Activated naive CD8-positive, alpha-beta T cell (primary cell): ENCODE measurements around the gene FBXL7.
"Not testable (repeated sequence)": the region's sequence is repeated elsewhere in the genome, so short reads cannot be mapped to it uniquely, and the experiment has no call there.

ENCODE experiments used
- H3K27ac Mint-ChIP-seq: one replicate; pipeline ENCODE4 v1.8.0; 2021; ENCODE audit warnings: mixed read lengths
- H3K27me3 Mint-ChIP-seq: one replicate; pipeline ENCODE4 v1.8.0; 2021; ENCODE audit warnings: mixed read lengths
- H3K36me3 Mint-ChIP-seq: one replicate; pipeline ENCODE4 v1.8.0; 2021; ENCODE audit warnings: mixed read lengths
- H3K4me1 Mint-ChIP-seq: one replicate; pipeline ENCODE4 v1.8.0; 2021; ENCODE audit warnings: low read depth, mixed read lengths
- H3K4me3 Mint-ChIP-seq: one replicate; pipeline ENCODE4 v1.8.0; 2021; ENCODE audit warnings: mild to moderate bottlenecking, mixed read lengths
- H3K9me3 Mint-ChIP-seq: one replicate; pipeline ENCODE4 v1.8.0; 2021; ENCODE audit warnings: low read depth, mixed read lengths

The FBXL7 gene

GRCh38 chr5:15864536-15865215 is 364.7 kb downstream of the FBXL7 start:
- H3K4me3 Mint-ChIP-seq: no peak overlapping the region
- peaks cover 19% of the 10 kb centered on the region for H3K9me3 Mint-ChIP-seq
- H3K27me3 Mint-ChIP-seq: no peaks in the 10 kb centered on the region
- no peaks in the 10 kb centered on the region for H3K4me1 Mint-ChIP-seq
- H3K36me3 Mint-ChIP-seq: no peaks in the 10 kb centered on the region
- H3K27ac Mint-ChIP-seq: no peak overlapping the region

GRCh38 chr5:15872259-15872658 is 372.3 kb downstream of the FBXL7 start:
- not testable (repeated sequence) for H3K4me3 Mint-ChIP-seq, H3K36me3 Mint-ChIP-seq, H3K27me3 Mint-ChIP-seq, H3K4me1 Mint-ChIP-seq, H3K27ac Mint-ChIP-seq
- H3K9me3 Mint-ChIP-seq: peaks cover 23% of the 10 kb centered on the region

DNA sequence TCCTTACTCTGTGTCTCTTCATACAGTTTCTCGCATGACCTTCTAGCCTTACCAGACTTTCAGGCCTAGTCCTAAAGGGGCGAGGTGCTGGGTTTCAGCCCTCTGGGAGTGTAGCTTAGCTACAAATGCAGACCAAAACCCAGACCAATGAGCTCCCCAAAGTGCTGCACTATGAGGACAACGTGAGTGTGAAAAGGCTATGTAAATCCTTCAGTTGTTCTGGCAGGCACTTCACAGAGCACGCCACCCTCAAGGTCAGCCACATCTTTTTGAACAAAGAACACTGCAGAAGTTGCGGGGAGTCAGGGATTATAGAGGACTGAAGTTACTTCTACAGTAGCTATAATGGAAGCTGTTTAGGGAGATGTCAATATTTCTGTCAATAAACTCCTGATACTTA is 377.9 kb downstream of the FBXL7 start:
- peaks cover 1% of the 10 kb centered on the region for H3K9me3 Mint-ChIP-seq
- peaks cover under 1% of the 10 kb centered on the region for H3K36me3 Mint-ChIP-seq
- H3K4me1 Mint-ChIP-seq: no peaks in the 10 kb centered on the region
- H3K27ac Mint-ChIP-seq: no peak overlapping the region
- no peaks in the 10 kb centered on the region for H3K27me3 Mint-ChIP-seq
- H3K4me3 Mint-ChIP-seq: no peak overlapping the region

GRCh38 chr5:15880201-15880600 is 380.2 kb downstream of the FBXL7 start:
- no peak overlapping the region for H3K27ac Mint-ChIP-seq
- H3K4me3 Mint-ChIP-seq: no peak overlapping the region
- H3K4me1 Mint-ChIP-seq: no peaks in the 10 kb centered on the region
- no peaks in the 10 kb centered on the region for H3K9me3 Mint-ChIP-seq
- H3K27me3 Mint-ChIP-seq: no peaks in the 10 kb centered on the region
- no peaks in the 10 kb centered on the region for H3K36me3 Mint-ChIP-seq

GRCh38 chr5:15885156-15885555 is 385.2 kb downstream of the FBXL7 start:
- no peaks in the 10 kb centered on the region for H3K4me1 Mint-ChIP-seq
- H3K27ac Mint-ChIP-seq: no peak overlapping the region
- no peaks in the 10 kb centered on the region for H3K27me3 Mint-ChIP-seq
- H3K4me3 Mint-ChIP-seq: no peak overlapping the region
- peaks cover 4% of the 10 kb centered on the region for H3K9me3 Mint-ChIP-seq
- H3K36me3 Mint-ChIP-seq: no peaks in the 10 kb centered on the region

GRCh38 chr5:15886156-15886555 is 386.2 kb downstream of the FBXL7 start:
- H3K4me1 Mint-ChIP-seq: no peaks in the 10 kb centered on the region
- H3K27ac Mint-ChIP-seq: no peak overlapping the region
- H3K4me3 Mint-ChIP-seq: no peak overlapping the region
- no peaks in the 10 kb centered on the region for H3K27me3 Mint-ChIP-seq
- H3K36me3 Mint-ChIP-seq: no peaks in the 10 kb centered on the region
- H3K9me3 Mint-ChIP-seq: peaks cover 4% of the 10 kb centered on the region

DNA sequence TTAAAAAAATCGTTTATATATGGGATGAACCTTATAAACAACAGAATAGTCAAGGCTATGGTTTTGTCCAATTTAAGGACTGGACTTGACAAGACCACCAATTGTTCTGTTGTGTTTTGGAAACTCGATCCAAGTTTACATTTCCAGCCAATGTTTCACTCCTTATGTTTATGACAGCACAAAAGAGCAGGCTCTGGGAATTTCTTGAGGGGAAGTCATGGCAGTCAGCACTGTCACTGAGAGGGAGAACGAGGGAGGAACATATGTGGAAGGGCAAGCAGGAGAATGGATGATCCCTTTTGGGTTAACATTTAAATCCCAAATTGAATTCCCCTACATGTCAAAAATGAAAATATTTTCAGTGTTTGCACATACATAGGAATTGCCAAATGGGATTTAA is 387.1 kb downstream of the FBXL7 start:
- no peaks in the 10 kb centered on the region for H3K4me1 Mint-ChIP-seq
- H3K27ac Mint-ChIP-seq: no peak overlapping the region
- H3K36me3 Mint-ChIP-seq: no peaks in the 10 kb centered on the region

DNA sequence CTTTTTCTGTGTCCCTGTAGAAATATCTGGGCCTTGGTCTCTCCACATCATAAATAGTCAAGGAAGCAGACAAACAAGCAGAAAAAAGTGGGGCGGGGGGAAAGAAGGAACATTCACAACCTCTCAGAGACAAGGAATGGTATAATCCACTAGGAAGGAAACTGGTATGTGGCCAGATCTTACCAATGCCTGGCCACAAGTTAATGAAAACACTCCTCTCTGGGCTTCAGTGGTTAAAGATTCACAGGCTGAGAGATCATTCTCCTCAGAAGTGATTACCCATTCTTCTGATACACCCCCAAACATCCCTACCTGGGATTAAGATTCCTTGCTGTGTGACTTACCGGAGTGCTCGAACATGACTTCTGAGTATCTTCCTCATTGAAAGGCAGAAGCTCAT is 389.0 kb downstream of the FBXL7 start:
- Mint-ChIP-seq H3K4me1 (no peaks in the 10 kb centered on the region), H3K27ac (no peak overlapping the region), H3K9me3 (peaks cover 4% of the 10 kb centered on the region), H3K27me3 (no peaks in the 10 kb centered on the region), H3K4me3 (no peak overlapping the region), H3K36me3 (no peaks in the 10 kb centered on the region)

More for the DNA sequence above, 387.1 kb downstream of the FBXL7 start:
- H3K4me3 Mint-ChIP-seq: no peak overlapping the region
- H3K9me3 Mint-ChIP-seq: peaks cover 4% of the 10 kb centered on the region
- H3K27me3 Mint-ChIP-seq: no peaks in the 10 kb centered on the region

DNA sequence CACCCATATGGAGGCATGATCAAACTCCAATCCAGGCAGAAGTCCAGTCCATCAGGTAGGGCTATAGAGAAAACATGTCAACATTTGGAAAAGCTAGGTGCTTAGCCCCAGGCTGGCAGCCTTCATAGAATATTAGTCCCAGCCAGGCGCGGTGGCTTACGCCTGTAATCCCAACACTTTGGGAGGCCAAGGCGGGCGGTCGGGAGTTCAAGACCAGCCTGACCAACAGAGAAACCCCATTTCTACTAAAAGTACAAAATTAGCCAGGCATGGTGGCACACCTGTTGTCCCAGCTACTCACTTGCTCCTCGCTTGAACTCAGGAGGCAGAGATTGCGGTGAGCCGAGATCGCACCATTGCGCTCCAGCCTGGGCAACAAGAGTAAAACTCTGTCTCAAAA is 393.9 kb downstream of the FBXL7 start:
- Mint-ChIP-seq H3K4me1 (no peaks in the 10 kb centered on the region), H3K9me3 (peaks cover 4% of the 10 kb centered on the region), H3K27ac (no peak overlapping the region), H3K36me3 (no peaks in the 10 kb centered on the region), H3K4me3 (no peak overlapping the region), H3K27me3 (no peaks in the 10 kb centered on the region)

DNA sequence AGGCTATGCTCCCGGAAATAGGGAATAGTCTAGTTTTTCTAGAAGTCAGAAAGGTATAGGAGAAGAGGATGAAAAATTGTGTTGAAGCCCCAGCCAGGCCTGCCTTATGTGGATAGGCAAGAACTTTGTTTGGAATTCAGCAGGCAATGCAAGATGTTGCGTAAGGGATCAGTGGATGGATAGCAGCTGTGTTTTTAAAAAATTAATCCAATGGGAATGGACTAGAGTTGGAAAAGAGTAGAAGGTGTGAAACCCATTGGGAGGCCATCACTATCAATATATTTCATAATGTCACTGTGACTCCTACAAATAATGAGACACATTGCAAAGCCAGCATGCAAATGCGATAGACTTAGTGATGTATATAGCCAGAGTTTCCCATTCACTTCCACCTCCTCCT is 397.7 kb downstream of the FBXL7 start:
- no peaks in the 10 kb centered on the region for H3K27me3 Mint-ChIP-seq
- H3K4me3 Mint-ChIP-seq: no peak overlapping the region
- no peaks in the 10 kb centered on the region for H3K4me1 Mint-ChIP-seq
- H3K36me3 Mint-ChIP-seq: no peaks in the 10 kb centered on the region
- H3K9me3 Mint-ChIP-seq: no peaks in the 10 kb centered on the region
- H3K27ac Mint-ChIP-seq: no peak overlapping the region

- no peaks in the 10 kb centered on the region for H3K4me1 Mint-ChIP-seq
- no peaks in the 10 kb centered on the region for H3K9me3 Mint-ChIP-seq
- H3K36me3 Mint-ChIP-seq: no peaks in the 10 kb centered on the region
- H3K27ac Mint-ChIP-seq: no peak overlapping the region
- H3K4me3 Mint-ChIP-seq: no peak overlapping the region
- no peaks in the 10 kb centered on the region for H3K27me3 Mint-ChIP-seq
These were observed 398.7 kb downstream of the FBXL7 start for GRCh38 chr5:15898641-15899040.

GRCh38 chr5:15899481-15899880 is 399.5 kb downstream of the FBXL7 start:
- H3K4me1 Mint-ChIP-seq: no peaks in the 10 kb centered on the region
- no peaks in the 10 kb centered on the region for H3K9me3 Mint-ChIP-seq

GRCh38 chr5:15901151-15901550 is 401.2 kb downstream of the FBXL7 start:
- no peak overlapping the region for H3K27ac Mint-ChIP-seq
- no peak overlapping the region for H3K4me3 Mint-ChIP-seq
- H3K27me3 Mint-ChIP-seq: no peaks in the 10 kb centered on the region
- no peaks in the 10 kb centered on the region for H3K9me3 Mint-ChIP-seq
- no peaks in the 10 kb centered on the region for H3K36me3 Mint-ChIP-seq
- no peaks in the 10 kb centered on the region for H3K4me1 Mint-ChIP-seq

More at GRCh38 chr5:15899481-15899880, 399.5 kb downstream of the FBXL7 start:
- no peak overlapping the region for H3K27ac Mint-ChIP-seq
- H3K36me3 Mint-ChIP-seq: no peaks in the 10 kb centered on the region
- no peaks in the 10 kb centered on the region for H3K27me3 Mint-ChIP-seq
- no peak overlapping the region for H3K4me3 Mint-ChIP-seq

DNA sequence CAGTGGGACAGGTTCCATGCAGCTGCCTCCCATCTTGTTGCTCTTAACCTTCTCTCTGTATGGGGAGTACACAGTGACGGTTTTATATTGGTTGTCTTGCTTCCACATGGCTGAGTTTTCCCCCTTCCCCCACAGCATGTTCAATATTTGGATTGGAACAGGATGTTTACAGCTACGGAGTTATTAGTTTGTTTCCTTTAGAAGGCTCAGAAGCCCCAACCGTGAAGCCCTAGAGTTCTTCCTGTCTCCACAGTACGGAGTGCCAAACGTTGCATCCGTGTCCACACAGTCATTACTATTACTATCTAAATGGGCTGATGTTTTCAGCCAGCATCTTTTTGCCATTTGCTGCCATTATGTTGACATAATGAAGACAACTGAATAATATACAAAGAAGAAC is 402.1 kb downstream of the FBXL7 start:
- no peaks in the 10 kb centered on the region for H3K36me3 Mint-ChIP-seq
- H3K4me1 Mint-ChIP-seq: no peaks in the 10 kb centered on the region
- no peaks in the 10 kb centered on the region for H3K9me3 Mint-ChIP-seq
- H3K27me3 Mint-ChIP-seq: no peaks in the 10 kb centered on the region
- H3K4me3 Mint-ChIP-seq: no peak overlapping the region
- H3K27ac Mint-ChIP-seq: no peak overlapping the region

- Mint-ChIP-seq H3K4me1 (no peaks in the 10 kb centered on the region), H3K9me3 (no peaks in the 10 kb centered on the region), H3K27me3 (no peaks in the 10 kb centered on the region), H3K36me3 (no peaks in the 10 kb centered on the region), H3K4me3 (no peak overlapping the region), H3K27ac (no peak overlapping the region)
These were observed 405.2 kb downstream of the FBXL7 start for GRCh38 chr5:15904899-15905830.
